Daoy (cell line): ENCODE data around the gene VPS26B. TPM values are rescaled to one million over a fixed set of nuclear protein-coding genes. Genes with fewer than 3 reads are reported as not detected.
"Not testable (repeated sequence)": the region's sequence is repeated elsewhere in the genome, so short reads cannot be mapped to it uniquely, and the experiment has no call there.

ENCODE experiments used
- DNase-seq: peaks from one replicate; pipeline ENCODE4 v3.0.0-alpha.2; 2015; ENCODE audit warnings: low read depth
- total RNA-seq: library from RNA; depleted of rRNA; stranded (reverse); fragments of >200 nt; shearing (Covaris generic); gene quantifications from 2 replicates; pipeline ENCODE4 v1.2.3, GENCODE V29; 2014; rRNA removed

VPS26B gene
- total RNA-seq, 1 experiment from 2014 or later = 19.2 TPM

DNA sequence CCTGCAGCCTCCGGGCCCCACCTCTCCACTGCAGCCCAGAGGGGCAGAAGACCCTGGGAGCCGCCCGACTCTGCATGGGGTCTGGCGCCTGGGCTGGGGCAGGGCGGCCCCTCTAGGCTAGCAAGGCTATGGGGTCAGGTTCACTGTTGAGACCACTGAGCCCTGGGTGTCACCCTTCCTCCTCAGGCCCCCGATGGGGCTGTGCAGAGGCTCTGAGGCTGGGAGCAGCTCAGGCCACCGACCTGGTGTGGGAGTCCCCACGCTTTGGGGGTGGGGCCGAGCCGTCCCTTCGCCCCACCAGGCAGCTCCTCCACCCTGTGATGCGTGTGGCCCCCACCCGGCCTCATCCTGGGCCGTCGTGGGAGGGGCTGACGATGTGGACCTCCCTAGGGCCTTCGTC, 57.2 kb downstream of the VPS26B start:
- not testable (repeated sequence) for DNase-seq

DNA sequence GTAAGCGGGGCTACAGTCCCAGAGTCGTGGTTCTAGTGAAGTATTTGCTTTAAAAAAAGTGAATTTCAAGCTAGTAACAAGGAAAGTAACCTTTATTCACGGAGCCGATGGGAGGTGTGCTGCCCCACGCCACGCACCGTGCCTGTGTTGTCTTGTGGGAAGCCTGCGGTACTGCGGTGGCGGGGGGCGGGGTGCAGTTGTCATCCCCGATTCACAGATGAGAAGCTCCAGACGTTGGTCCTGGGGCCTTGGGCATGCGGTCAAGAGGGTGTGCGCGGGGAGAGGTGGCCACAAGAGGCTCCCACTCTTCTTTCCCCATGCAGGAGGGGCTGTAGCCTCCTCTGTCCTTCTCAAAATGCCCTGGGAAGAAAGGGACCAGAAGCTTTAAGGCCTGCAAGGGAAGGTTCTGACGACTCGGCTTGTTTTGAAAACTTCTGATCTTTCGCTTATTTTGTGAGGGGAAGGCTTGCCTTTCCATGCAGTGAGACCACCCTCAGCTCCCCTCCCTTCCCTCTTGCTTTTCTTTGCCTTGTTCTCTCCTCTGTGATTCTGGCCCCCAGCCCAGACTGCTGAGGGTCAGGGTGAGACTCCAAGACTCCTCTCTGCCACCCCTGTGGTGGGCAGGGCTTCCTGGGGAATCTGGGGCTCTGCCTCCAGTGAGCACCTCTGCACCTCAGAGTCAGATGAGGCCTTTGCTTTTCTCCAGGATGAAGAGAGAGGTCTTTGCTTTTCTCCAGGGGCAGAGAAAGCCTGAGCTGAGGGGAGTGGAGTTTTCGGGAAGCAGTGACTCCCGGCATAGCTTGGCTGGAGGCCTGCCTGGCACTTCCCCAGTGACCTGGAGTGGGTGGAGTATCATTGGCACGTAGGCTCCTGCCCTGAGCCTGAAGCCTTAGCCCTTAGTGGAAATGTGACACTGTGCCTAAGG, 57.9 kb downstream of the VPS26B start:
- no peak for DNase-seq

DNA sequence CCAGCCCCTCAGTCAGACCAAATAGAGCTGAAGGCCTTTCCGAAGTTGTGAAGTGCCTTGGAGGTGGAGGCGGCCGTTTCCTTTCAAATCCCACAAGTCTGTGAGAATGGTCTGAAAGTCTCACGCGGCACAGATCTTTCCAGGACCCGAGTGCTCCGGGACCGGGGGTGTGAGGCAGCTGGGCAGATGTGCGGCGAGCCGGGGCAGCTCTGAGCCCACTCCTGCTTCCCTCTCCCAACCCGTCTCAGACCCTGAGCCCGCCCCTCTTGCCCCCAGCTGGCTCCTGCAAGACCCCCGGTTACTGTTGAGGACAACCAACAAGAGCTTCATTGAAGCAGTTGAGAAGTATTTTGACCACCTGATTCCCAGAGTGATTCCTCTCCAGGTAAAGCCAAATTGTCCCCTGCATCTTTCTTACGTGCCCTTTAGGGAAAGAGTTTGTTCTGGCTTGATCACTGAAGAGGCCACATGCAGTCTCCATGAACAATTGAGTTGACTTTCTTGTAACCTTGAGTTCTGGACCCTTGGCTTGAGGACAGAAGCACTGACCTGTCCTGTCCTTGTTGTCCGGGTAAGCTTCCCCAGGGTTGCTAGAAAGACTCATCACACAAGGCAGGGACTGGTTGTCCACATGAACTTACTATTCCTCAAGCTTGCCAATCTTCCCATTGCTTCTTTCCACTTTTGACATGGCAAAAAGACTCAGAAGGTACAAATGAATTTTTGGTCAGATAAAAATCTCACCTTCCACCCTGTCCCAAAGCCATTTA, 59.2 kb downstream of the VPS26B start:
- no peak for DNase-seq

DNA sequence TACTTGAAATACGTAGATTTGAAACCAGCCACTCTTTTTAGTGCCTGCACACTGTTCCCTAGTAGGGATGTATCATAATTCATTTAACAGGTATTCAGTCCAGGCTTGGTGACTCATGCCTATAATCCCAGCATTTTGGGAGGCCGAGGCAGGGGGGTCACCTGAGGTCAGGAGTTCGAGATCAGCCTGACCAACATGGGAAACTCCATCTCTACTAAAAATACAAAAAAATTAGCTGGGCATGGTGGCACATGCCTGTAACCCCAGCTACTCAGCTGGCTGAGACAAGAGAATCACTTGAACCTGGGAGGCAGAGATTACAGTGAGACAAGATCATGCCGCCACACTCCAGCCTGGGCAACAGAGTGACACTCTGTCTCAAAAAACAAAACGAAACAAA, 59.9 kb downstream of the VPS26B start:
- DNase-seq = not testable (repeated sequence)

DNA sequence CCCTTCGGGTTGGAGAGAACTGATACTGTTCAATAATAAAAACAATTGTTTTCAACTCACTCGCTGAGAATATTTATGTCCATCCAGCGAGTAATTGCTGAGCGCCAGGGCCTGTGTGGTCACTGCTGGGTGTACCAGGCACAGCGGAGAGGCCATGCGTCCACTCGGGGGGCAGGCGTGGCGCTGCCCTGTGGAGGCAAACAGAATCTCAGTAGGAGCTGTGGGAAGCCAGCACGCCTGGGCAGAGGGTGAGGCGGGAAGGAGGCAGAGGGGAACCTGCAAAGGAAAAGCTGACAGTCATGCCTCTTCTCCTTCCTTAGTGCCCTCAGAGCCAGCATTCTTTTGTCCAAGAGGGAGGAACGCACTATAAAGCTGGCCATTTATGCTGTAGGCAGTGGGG, 63.1 kb downstream of the VPS26B start:
- no peak for DNase-seq

DNA sequence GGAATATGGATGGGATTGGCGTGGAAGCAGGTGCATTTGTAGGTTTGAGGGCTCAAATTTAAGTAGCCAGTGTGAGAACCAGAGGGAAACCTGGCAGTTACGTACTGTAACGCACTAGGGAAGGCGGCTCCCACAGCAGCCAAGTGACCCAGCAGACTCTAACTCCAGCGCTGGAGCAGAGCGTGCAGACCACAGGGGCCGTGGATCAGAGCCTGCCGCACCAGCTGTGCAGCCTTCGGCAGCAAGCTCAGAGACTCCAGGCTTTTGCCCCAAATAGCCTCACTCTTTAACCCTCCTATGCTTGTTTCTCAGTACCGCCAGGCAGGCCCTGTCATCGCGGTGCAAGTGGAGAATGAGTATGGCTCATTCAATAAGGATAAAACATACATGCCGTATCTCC, 64.0 kb downstream of the VPS26B start:
- DNase-seq = no peak

DNA sequence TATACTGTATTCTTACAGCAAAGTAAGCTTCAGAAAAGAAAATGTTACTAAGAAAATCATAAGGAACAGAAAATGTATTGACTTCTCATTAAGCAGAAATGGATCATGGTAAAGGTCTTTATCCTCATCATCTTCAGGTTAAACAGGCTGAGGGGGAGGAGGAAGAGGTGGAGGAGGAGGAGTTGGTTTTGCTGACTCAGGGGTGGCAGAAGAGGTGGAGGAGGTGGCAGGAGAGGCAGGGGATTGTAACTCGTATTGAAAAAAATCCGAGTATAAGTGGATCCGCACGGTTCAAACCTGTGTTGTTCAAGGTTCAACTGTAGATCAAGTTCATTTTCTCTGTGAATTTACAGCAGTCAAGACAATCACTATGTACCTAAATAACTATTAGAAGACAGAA, 64.7 kb downstream of the VPS26B start:
- DNase-seq = no peak

DNA sequence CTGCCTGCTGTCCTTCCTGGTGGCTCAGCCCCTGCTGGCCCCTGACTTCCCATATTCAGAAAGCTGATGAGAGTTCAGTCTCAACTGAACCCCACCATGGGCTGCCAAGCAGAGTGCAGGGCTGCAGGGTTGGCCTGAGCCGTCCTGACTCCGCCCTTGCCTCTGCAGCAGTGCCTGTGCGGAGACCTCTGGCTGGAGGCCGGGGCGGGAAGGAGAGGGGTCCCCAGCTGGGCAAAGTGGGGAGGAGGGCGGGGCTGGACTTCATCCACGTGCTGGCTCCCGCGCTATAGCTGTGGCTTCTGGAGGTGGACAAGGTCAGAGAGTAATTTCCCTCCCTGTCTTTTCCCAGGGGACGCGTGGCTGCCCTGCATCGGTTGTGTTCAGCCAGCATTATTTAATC, 65.3 kb downstream of the VPS26B start:
- no peak for DNase-seq

DNA sequence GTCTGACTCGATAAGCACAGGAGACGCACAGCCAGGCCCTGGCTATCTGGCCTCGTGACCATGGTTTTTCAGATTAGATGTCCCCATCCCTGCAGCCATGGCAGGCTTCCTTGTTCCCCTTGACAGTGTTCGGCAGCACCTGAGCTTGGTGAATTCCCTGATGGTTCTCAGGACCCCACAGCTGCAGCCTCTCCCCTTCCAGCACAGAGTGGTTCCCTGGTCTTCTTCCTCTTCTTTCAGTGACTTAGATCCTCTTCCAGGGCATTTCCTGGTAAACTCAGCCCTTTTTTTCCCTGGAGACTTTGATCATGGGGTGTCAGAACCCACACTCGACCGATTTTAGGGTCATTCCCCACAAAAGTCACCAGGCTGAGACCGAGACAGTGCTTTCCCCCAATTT, 66.2 kb downstream of the VPS26B start:
- no peak for DNase-seq

DNA sequence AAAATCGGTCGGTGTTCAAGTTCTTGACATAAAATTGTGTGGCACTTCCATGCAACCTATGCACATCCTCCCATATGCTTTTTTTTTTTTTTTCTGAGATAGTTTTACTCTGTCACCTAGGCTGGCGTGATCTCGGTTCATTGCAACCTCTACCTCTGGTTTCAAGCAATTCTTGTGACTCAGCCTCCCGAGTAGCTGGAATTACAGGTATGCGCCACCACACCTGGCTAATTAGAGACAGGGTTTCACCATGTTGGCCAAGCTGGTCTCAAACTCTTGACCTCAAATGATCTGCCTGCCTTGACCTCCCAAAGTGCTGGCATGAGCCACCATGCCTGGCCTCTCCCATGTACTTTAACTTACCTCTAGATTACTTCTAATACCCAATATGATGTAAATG, 66.7 kb downstream of the VPS26B start:
- DNase-seq = no peak

DNA sequence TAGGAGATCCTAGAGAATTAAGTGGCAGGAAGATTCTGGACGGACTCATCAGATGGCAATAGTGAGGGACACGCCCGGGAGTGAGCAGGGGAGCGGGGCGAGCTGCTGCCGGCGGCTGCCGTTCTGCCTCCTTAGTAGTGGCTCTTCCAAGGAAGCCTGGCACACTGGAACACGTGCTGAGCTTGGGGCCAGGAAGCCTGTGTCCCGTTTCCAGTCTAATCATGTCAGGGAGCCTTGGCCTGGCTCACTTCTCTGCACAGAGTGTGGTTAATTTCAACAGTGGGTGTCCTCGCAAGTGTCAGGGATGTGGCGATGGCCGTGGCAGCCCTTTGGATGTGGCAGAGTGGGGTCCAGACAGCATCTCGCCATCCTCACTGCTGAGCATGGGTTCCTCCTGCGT, 68.2 kb downstream of the VPS26B start:
- DNase-seq = no peak

DNA sequence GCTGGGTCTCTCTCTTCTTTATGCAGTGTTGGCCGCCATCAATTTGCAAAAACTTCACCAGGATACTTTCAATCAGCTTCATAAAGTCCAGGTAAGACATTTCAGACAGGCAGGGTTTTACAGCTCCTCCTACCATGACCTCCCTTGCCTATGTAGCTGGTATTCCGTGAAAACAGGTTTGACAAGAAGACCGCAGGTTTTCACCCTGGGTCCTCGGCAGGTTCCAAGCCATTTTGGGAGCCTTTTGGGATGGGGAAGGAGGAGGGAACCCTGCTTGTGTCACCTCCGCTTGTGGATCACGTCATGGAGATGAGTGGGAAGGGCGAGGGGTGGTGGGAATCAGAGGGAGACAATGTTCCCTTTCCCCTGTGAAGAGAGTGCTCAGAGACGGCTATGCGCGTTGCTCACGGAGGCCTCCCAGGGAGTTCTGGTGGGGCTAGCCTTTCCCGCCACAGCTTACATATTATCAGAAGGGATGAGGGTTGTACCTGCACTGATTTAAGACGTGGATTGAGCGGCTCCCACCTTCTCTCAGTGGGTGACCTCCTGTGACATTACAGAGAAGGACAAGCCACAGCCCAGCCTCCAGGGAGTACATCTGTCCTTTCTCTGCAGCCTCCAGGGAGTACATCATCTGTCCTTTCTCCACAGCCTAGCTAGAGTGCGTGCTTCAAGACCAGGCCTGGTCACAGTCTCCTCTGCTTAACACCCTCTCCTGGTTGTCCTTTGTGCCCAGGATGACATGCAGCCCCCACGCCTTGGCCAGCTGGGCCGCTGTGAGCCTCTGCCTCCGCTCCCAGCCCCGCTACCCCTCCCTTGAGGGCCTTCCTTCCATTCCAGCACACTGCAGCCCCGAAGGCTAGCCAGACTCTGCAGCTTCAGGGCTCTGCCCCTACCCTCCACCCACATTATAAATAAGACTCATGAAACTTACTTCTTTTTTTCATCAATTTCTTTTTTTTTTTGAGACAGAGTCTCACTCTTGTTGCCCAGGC, 68.9 kb downstream of the VPS26B start:
- DNase-seq = no peak

DNA sequence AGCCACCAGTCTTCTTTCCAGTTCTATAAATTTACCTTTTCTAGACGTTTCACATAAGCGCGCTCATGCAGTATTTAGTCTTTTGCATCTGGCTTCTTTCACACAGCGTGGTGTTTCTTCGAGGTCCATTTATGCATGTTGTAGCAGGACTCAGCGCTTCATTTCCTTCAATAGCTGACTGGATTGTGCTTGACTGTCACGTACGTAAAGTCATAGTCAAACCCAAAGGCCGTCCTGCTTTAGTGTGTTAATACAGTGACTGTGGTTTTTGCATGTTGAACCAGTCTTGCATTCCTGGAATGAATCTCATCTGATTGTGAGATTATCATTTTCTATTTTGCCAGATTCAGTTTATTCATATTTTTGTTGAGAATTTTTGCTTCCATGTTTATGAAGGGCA, 70.2 kb downstream of the VPS26B start:
- no peak for DNase-seq

Other genes with a start within 250 kb of the VPS26B start
- gene JAM3, start 155.6 kb upstream of the VPS26B start, total RNA-seq = 53.9 and 61.8 TPM in 2 replicates
- 29.1 and 34.2 TPM in 2 replicates for gene NCAPD3, start 704 bp upstream of the VPS26B start, total RNA-seq
- gene THYN1, start 28.7 kb downstream of the VPS26B start, total RNA-seq = 64.6 and 80.8 TPM in 2 replicates
- gene ACAD8, start 28.9 kb downstream of the VPS26B start, total RNA-seq = 18.6 and 21.3 TPM in 2 replicates
- gene GLB1L3, start 51.7 kb downstream of the VPS26B start, total RNA-seq = 0.23 and 0.63 TPM in 2 replicates
- gene GLB1L2, start 107.3 kb downstream of the VPS26B start, total RNA-seq = 12.6 and 13.4 TPM in 2 replicates
- gene B3GAT1, start 187.6 kb downstream of the VPS26B start, total RNA-seq = 0.29 and 1.3 TPM in 2 replicates